H9 (cell line): ENCODE measurements around the gene SYK. TPM values are rescaled to one million over a fixed set of nuclear protein-coding genes. Genes with fewer than 3 reads are reported as not detected.

ENCODE experiments used
- DNase-seq: peaks from one replicate; pipeline ENCODE4 v3.0.0-alpha.2; 2017
- H2AFZ ChIP-seq: one replicate; pipeline ENCODE4 v1.6.1; 2013; ENCODE audit warnings: mild to moderate bottlenecking, low read length, control low read depth, moderate library complexity
- H2AK5ac ChIP-seq: 2 replicates; pipeline ENCODE4 v1.6.1; 2013; ENCODE audit warnings: low read length, control low read depth, mixed read lengths; ENCODE audit not compliant: insufficient read length
- H2BK120ac ChIP-seq: one replicate; pipeline ENCODE4 v1.6.1; 2013; ENCODE audit warnings: low read depth, mild to moderate bottlenecking, low read length, control low read depth, inconsistent platforms; ENCODE audit not compliant: poor library complexity, severe bottlenecking
- H2BK12ac ChIP-seq: 2 replicates; pipeline ENCODE4 v1.6.1; 2013; ENCODE audit warnings: low read length, control low read depth, mixed read lengths, low read depth; ENCODE audit not compliant: insufficient read length
- H2BK15ac ChIP-seq: 2 replicates; pipeline ENCODE4 v1.6.1; 2013; ENCODE audit warnings: low read depth, low read length, control low read depth
- H2BK20ac ChIP-seq: one replicate; pipeline ENCODE4 v1.6.1; 2013; ENCODE audit warnings: low read depth, mild to moderate bottlenecking, low read length, control low read depth, inconsistent platforms; ENCODE audit not compliant: poor library complexity, severe bottlenecking
- H2BK5ac ChIP-seq: 2 replicates; pipeline ENCODE4 v1.6.1; 2013; ENCODE audit warnings: low read length, control low read depth, mixed read lengths; ENCODE audit not compliant: insufficient read length
- H3K14ac ChIP-seq: 2 replicates; pipeline ENCODE4 v1.6.1; 2013; ENCODE audit warnings: low read length, control low read depth; ENCODE audit not compliant: insufficient read depth
- H3K18ac ChIP-seq: 2 replicates; pipeline ENCODE4 v1.6.1; 2013; ENCODE audit warnings: low read depth, mild to moderate bottlenecking, mixed read lengths, low read length, control low read depth; ENCODE audit not compliant: insufficient read length
- H3K23ac ChIP-seq: 2 replicates; pipeline ENCODE4 v1.6.1; 2013; ENCODE audit warnings: low read length, control low read depth, mixed read lengths, low read depth; ENCODE audit not compliant: insufficient read length
- H3K23me2 ChIP-seq: 2 replicates; pipeline ENCODE4 v1.6.1; 2013; ENCODE audit warnings: low read depth, mild to moderate bottlenecking, mixed read lengths, low read length, control low read depth; ENCODE audit not compliant: insufficient read length, poor library complexity, severe bottlenecking
- H3K27ac ChIP-seq: 2 replicates; pipeline ENCODE4 v1.5.1; 2013; ENCODE audit warnings: low read length, control low read depth, mixed read lengths, low read depth; ENCODE audit not compliant: insufficient read length
- H3K27me3 ChIP-seq: 2 replicates; pipeline ENCODE4 v1.6.1; 2013; ENCODE audit warnings: low read length, control low read depth, inconsistent platforms; ENCODE audit not compliant: insufficient read depth
- H3K4ac ChIP-seq: 2 replicates; pipeline ENCODE4 v1.6.1; 2013; ENCODE audit warnings: low read depth, mild to moderate bottlenecking, control low read depth, inconsistent platforms, low read length, moderate library complexity
- H3K4me1 ChIP-seq: 2 replicates; pipeline ENCODE4 v1.6.1; 2013; ENCODE audit warnings: low read length, control low read depth, inconsistent platforms; ENCODE audit not compliant: insufficient read depth
- H3K4me2 ChIP-seq: 2 replicates; pipeline ENCODE4 v1.6.1; 2013; ENCODE audit warnings: low read length, control low read depth, mixed read lengths; ENCODE audit not compliant: insufficient read length, insufficient read depth
- H3K56ac ChIP-seq: 2 replicates; pipeline ENCODE4 v1.6.1; 2013; ENCODE audit warnings: low read depth, mild to moderate bottlenecking, mixed read lengths, low read length, control low read depth; ENCODE audit not compliant: insufficient read length
- H3K79me1 ChIP-seq: 2 replicates; pipeline ENCODE4 v1.6.1; 2013; ENCODE audit warnings: low read depth, mild to moderate bottlenecking, moderate library complexity, low read length, control low read depth, inconsistent platforms; ENCODE audit not compliant: insufficient read depth, poor library complexity, severe bottlenecking
- H3K79me2 ChIP-seq: 2 replicates; pipeline ENCODE4 v1.6.1; 2013; ENCODE audit warnings: low read length, control low read depth, inconsistent platforms; ENCODE audit not compliant: insufficient read depth
- H3K9ac ChIP-seq: 2 replicates; pipeline ENCODE4 v1.6.1; 2013; ENCODE audit warnings: low read length, control low read depth, mixed read lengths; ENCODE audit not compliant: insufficient read length; ENCODE audit errors: extremely low read depth
- H3K9me3 ChIP-seq: one replicate; pipeline ENCODE4 v1.6.1; 2013; ENCODE audit warnings: low read depth, low read length, inconsistent platforms; ENCODE audit not compliant: control insufficient read depth
- H3T11ph ChIP-seq: one replicate; pipeline ENCODE4 v1.6.1; 2013; ENCODE audit warnings: mild to moderate bottlenecking, low read length, control low read depth, inconsistent platforms
- H4K20me1 ChIP-seq: one replicate; pipeline ENCODE4 v1.6.1; 2013; ENCODE audit not compliant: control insufficient read depth, insufficient read length, insufficient read depth
- H4K5ac ChIP-seq: 2 replicates; pipeline ENCODE4 v1.6.1; 2013; ENCODE audit warnings: low read depth, mild to moderate bottlenecking, mixed read lengths, low read length, control low read depth; ENCODE audit not compliant: insufficient read length
- H4K8ac ChIP-seq: replicated peaks from 2 replicates; pipeline ENCODE4 v1.6.1; 2013; ENCODE audit warnings: low read length, control low read depth, mixed read lengths, low read depth; ENCODE audit not compliant: insufficient read length
- H4K91ac ChIP-seq: 2 replicates; pipeline ENCODE4 v1.6.1; 2013; ENCODE audit warnings: low read depth, mild to moderate bottlenecking, moderate library complexity, mixed read lengths, low read length, control low read depth; ENCODE audit not compliant: insufficient read length
- H3K27ac Mint-ChIP-seq, 3 experiments: 2 replicates in 2 of 3; 3 replicates in 1 of 3; pipeline ENCODE4 v1.8.0; 2020 to 2021; ENCODE audit warnings: mixed read lengths in 3 of 3, mild to moderate bottlenecking in 1 of 3, moderate library complexity in 1 of 3
- H3K27me3 Mint-ChIP-seq: 2 replicates; pipeline ENCODE4 v1.8.0; 2021; ENCODE audit warnings: low read depth, mild to moderate bottlenecking, moderate library complexity, mixed read lengths
- H3K36me3 Mint-ChIP-seq, 3 experiments: 2 replicates in 2 of 3; 3 replicates in 1 of 3; pipeline ENCODE4 v1.8.0; 2020 to 2021; ENCODE audit warnings: low read depth in 3 of 3, mixed read lengths in 3 of 3; ENCODE audit not compliant: insufficient read depth in 1 of 3
- H3K4me1 Mint-ChIP-seq, 2 experiments: 2 replicates each; pipeline ENCODE4 v1.8.0; 2020; ENCODE audit warnings: mixed read lengths in 2 of 2
- H3K4me3 Mint-ChIP-seq, 2 experiments: 2 replicates in 1 of 2; 3 replicates in 1 of 2; pipeline ENCODE4 v1.8.0; 2020 to 2021; ENCODE audit warnings: mild to moderate bottlenecking in 2 of 2, mixed read lengths in 2 of 2, moderate library complexity in 1 of 2
- H3K9me3 Mint-ChIP-seq, 2 experiments: 2 replicates in 1 of 2; 3 replicates in 1 of 2; pipeline ENCODE4 v1.8.0; 2020; ENCODE audit warnings: mild to moderate bottlenecking in 2 of 2, mixed read lengths in 2 of 2, moderate library complexity in 1 of 2
- WGBS: extraction: QIAGEN DNeasy Blood & Tissue Kit; methylation state at CpG from one replicate; pipeline ENCODE4 v1.1.7; 2013; ENCODE audit warnings: missing lambda C conversion rate, low lambda C conversion rate, mixed read lengths; ENCODE audit not compliant: insufficient read length; ENCODE audit errors: extremely low coverage; 5-methylcytosine and 5-hydroxymethylcytosine counted together
- total RNA-seq: library from RNA; stranded (reverse); gene quantifications from 2 replicates; pipeline ENCODE4 v1.2.1, GENCODE V29; 2021
- TF ChIP-seq, protein P1 (sequence below): fragments of 200-600 bp; sonication (generic); conservative IDR thresholded peaks from 3 replicates; pipeline ENCODE4 v1.8.0; 2021; ENCODE audit warnings: antibody characterized with exemption, mild to moderate bottlenecking

Gene SYK
- total RNA-seq, 1 experiment from 2014 or later, result 7.9 TPM

DNA sequence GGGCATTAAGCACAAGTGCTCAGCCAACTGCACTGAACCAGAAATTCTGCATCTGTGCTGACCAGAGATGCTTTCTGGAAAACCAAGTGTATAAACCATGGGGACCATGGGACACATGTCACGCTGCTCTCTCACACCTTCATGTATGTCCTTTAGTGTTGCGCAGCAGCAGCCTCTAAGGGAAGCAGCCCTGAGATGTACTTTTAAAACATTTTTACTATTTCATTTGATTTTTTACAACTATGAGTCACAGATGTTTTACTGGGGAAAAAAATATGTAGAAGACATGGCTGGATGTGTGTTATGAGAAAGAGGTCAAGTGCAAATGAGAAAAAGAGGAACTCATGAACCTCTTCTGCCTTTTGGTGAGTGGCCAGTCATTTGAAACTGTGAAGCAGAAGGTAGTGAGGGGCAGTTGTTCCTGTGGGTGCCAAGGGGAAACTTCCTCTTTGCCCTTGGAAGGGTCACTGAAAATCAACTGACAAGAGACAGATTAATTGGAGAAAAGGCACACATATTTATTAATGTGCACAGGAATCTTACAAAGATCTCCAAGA lies 31.4 kb upstream of the SYK start:
- Histone ChIP-seq H3K23ac (no peak overlapping the region), H2BK20ac (no peak overlapping the region), H3K56ac (no peak overlapping the region), H3K4me2 (no peak overlapping the region), H2AK5ac (no peak overlapping the region), H3K4ac (no peak overlapping the region), H2BK15ac (no peak overlapping the region; the same call in 1 of the 2 replicates), H4K91ac (no peak overlapping the region), H4K20me1 (no peaks in the 10 kb centered on the region), H2AFZ (no peak overlapping the region), H3K14ac (no peak overlapping the region), H3T11ph (no peak overlapping the region), H4K8ac (no peak overlapping the region), H3K23me2 (no peaks in the 10 kb centered on the region), H2BK120ac (no peak overlapping the region), H2BK12ac (no peak overlapping the region), H3K27ac (no peak overlapping the region), H3K9ac (no peak overlapping the region), H3K18ac (no peak overlapping the region), H3K4me1 (no peaks in the 10 kb centered on the region), H2BK5ac (no peak overlapping the region), H3K27me3 (no peaks in the 10 kb centered on the region), H4K5ac (no peak overlapping the region), H3K9me3 (peaks cover 40% of the 10 kb centered on the region), H3K79me1 (no peaks in the 10 kb centered on the region), H3K79me2 (no peaks in the 10 kb centered on the region)
- Mint-ChIP-seq H3K4me3 (no peak overlapping the region), H3K27me3 (peaks cover 5% of the 10 kb centered on the region), H3K9me3 (peaks cover 51% of the 10 kb centered on the region in 2 experiments), H3K4me1 (no peaks in the 10 kb centered on the region; a peak in 3 of 4 replicates), H3K27ac (no peak overlapping the region), H3K36me3 (peaks cover 5 to 40% (median 32%) of the 10 kb centered on the region in 3 experiments)
- DNase-seq, result no peak
- TF ChIP-seq, protein P1, sequence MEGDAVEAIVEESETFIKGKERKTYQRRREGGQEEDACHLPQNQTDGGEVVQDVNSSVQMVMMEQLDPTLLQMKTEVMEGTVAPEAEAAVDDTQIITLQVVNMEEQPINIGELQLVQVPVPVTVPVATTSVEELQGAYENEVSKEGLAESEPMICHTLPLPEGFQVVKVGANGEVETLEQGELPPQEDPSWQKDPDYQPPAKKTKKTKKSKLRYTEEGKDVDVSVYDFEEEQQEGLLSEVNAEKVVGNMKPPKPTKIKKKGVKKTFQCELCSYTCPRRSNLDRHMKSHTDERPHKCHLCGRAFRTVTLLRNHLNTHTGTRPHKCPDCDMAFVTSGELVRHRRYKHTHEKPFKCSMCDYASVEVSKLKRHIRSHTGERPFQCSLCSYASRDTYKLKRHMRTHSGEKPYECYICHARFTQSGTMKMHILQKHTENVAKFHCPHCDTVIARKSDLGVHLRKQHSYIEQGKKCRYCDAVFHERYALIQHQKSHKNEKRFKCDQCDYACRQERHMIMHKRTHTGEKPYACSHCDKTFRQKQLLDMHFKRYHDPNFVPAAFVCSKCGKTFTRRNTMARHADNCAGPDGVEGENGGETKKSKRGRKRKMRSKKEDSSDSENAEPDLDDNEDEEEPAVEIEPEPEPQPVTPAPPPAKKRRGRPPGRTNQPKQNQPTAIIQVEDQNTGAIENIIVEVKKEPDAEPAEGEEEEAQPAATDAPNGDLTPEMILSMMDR, result no peak
- WGBS, result no CpG with 5 or more reads among the region's 2 CpGs
